ENCODE data around the gene MAP4K4.
"Not testable (repeated sequence)": the region's sequence is repeated elsewhere in the genome, so short reads cannot be mapped to it uniquely, and the experiment has no call there.

MAP4K4 gene

DNA sequence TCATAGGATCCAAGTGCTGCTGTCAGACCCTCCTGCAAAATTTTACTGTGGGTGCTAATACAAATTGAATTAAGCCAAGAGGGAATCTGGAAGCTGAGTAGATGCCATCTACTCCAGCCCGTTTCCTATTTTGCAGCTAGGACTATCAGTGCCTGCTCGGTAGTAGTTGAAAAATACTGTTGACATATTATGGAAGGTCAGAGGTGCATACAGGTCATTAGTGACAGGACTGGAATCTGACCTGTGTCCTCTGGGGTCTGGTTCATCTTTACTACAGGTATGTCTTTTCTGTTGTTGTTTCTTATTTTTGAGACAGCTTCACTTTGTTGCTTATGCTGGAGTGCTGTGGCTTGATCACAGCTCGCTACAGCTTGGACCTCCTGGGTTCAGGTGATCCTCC is 58.8 kb downstream of the MAP4K4 start:
- no peaks in the 10 kb centered on the region for H3K27me3 Mint-ChIP-seq
- H3K36me3 Mint-ChIP-seq: no peaks in the 10 kb centered on the region
- ATAC-seq: no peak
- peak overlapping the region; percentile 64 for H3K4me3 Mint-ChIP-seq
- H3K9me3 Mint-ChIP-seq: no peaks in the 10 kb centered on the region
- H3K27ac Mint-ChIP-seq: peak overlapping the region; percentile 72
- peaks cover 76% of the 10 kb centered on the region for H3K4me1 Mint-ChIP-seq

DNA sequence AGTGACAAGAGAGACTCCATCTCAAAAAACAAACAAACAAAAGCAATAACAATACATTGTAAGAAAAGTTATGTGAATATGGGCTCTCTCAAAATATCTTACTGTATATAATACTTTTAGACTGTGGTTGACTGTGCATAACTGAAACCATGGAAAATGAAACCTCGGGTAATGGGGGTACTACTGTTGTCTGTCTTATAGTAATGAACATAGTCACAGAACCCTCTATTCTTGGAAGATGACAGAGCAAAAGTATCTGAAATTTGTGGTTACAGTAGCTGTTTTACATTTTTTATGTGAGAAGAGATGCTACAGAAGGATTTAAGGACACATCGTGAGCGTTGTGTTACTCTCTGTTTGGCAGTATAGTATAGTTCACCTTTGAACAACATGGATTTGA is 60.5 kb downstream of the MAP4K4 start:
- Mint-ChIP-seq H3K4me3 (peak overlapping the region; percentile 46), H3K4me1 (peaks cover 76% of the 10 kb centered on the region), H3K27ac (peak overlapping the region; percentile 74), H3K9me3 (no peaks in the 10 kb centered on the region), H3K36me3 (peaks cover 5% of the 10 kb centered on the region), H3K27me3 (no peaks in the 10 kb centered on the region)
- ATAC-seq: peak; percentile 52

DNA sequence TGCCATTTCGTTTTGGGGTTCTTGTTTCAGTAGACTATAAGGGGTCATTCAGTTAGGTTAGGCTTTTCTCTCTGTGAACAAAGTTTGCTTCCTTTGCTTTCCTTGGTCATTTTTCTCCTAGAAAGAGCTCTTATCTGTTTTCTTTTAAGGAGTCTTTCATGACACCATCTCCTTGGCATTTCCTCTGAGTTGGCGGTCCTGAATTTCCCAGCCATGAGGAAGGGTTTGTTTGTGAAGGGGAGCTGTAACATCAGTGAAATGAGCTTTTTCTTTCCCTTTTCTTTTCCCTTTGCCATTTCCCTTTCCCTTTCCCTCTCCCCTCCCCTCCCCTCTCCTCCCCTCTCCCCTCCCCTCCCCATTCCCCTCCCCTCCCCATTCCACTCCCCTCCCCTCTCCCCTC is 61.7 kb downstream of the MAP4K4 start:
- Mint-ChIP-seq H3K27ac (no peak overlapping the region), H3K9me3 (no peaks in the 10 kb centered on the region), H3K4me1 (peaks cover 76% of the 10 kb centered on the region), H3K27me3 (no peaks in the 10 kb centered on the region), H3K4me3 (no peak overlapping the region), H3K36me3 (peaks cover 5% of the 10 kb centered on the region)
- no peak for ATAC-seq

DNA sequence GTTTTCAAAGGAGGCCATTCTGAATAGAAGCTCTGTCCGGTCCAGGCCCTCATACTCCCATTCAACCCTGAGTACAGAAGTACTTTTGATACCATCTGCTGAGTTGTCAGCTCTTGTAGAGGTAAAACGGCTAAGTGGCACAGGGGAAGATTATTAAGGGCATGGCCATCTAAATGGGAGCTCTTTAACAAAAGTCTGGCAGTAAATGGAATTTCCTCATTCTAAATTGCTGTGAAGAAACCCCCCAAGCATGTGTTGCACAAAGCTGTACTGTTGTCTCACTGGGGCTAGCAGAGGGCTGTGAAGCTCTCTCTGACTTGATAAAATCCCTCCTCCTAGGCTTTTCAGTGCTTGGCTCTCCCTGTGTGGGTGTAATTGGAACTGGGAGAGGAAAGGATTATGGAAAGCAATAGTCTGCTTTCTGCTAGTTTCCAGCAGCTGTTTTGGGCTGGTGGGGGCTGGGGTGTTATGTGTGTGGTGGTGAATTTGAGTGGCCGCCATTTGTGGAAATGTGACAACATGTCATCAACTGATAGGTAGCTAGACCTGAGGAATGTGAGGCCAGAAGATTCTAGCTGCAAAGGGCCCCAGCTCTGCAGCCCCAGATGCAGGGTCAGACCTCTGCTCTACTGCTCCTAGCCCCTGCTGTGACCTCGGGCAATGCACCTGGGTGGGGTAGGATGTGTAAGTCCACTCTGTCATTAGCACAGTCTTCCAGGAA is 65.1 kb downstream of the MAP4K4 start:
- H3K9me3 Mint-ChIP-seq: no peaks in the 10 kb centered on the region
- H3K4me1 Mint-ChIP-seq: peaks cover 76% of the 10 kb centered on the region
- no peak overlapping the region for H3K4me3 Mint-ChIP-seq
- H3K27me3 Mint-ChIP-seq: no peaks in the 10 kb centered on the region
- ATAC-seq: no peak
- peak overlapping the region; percentile 57 for H3K27ac Mint-ChIP-seq
- peaks cover 5% of the 10 kb centered on the region for H3K36me3 Mint-ChIP-seq

DNA sequence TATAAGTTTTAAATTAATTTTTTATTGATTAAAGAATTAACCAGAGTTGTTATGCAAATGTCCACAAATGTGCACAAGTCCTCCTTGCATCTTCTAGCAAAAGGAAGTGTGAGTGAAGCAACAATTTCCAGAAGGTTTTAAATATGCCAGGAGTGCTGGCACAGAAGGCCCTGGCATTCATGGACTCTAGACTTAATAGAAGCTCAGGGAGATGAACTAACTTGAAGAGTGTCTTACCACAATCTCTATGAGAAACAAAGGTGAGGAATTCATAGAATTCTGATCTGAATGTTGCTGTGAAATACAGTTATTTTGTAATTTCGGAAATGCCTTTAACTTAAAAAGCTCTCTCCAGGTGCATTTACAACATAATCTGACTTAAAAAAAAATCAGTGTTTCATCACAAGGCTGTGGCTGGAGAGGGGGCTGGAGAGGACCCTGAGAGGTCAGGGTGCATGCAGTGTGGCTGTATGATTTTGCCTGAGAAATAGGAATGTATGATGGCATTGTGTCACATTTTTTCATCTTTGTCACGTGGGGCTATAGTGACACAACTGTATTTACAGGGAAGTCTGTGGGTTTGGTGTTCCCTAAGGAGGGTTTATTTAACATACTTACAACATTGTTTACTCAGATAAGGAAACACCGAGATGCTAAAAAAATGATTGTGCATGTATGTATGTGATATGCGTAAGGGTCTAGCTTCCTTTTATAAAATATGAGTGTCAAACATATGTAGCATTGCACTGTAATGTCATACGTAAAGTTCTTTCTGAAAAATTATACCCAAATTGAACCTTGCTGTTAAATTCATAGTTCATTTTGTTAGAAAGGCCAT is 66.2 kb downstream of the MAP4K4 start:
- Mint-ChIP-seq H3K27me3 (no peaks in the 10 kb centered on the region), H3K36me3 (peaks cover 5% of the 10 kb centered on the region), H3K4me3 (no peak overlapping the region), H3K9me3 (no peaks in the 10 kb centered on the region), H3K27ac (peak overlapping the region; percentile 57), H3K4me1 (peaks cover 75% of the 10 kb centered on the region)
- no peak for ATAC-seq

DNA sequence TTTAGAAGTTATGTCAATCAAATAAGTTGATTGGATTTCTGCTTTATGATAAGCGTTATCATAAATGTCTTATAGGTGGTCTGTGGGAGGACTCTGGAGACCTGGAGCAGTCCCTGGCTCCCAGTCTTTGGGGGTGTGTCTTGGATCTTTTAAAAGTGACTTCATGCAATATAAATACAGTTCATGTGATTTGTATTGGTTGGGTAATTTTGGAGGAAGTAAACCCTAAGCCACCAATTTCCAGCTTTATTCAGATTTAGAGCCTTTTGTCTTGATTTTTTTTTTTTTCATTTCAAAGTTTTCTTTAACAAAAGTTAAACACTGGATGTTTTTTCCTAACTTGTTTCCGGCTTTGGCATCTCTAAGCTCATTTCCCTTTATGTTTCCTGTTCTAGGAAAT is 68.8 kb downstream of the MAP4K4 start:
- H3K9me3 Mint-ChIP-seq: no peaks in the 10 kb centered on the region
- ATAC-seq: no peak

DNA sequence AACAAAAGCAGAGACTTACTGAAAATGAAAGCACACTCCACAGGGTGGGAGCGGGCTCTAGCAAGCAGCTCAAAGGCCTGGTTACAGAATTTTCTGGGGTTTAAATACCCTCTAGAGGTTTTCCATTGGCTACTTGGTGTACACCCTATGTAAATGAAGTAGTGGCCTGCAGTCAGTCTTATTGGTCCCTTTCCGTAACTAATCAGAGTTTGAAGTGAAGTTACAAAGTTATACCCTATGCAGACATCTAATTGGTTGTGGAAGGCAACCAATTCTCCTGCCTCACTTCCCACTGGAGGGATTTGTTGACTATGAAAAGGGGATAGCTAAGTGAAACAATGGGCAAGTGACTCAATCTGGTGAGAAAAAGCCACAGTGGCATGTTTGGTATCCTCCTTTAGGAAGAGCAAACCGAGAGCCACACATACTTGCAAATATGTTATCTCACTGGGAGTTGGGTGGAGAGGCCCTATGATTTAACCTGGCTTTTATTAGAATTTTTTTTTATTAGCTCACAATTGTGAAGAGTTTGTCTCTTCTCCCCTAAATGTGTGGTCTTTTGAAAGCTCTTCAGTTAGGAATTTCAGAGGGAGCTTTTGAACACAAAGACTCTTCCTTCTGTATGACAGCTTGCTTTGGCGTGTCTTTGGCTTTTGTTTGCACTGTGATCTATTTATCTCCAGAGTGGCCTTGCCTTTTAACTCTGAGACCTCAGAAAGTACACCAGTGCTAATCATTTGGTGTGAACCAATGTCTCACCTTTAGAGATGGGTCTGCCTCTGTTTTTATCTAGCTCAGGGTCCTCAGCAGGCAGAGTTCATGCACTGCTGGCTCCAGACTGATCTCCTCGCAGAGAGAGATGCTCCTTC is 69.6 kb downstream of the MAP4K4 start:
- H3K36me3 Mint-ChIP-seq: peaks cover 4% of the 10 kb centered on the region
- H3K4me1 Mint-ChIP-seq: peaks cover 95% of the 10 kb centered on the region
- H3K9me3 Mint-ChIP-seq: no peaks in the 10 kb centered on the region
- no peak overlapping the region for H3K4me3 Mint-ChIP-seq
- ATAC-seq: peak; percentile 36
- no peaks in the 10 kb centered on the region for H3K27me3 Mint-ChIP-seq
- H3K27ac Mint-ChIP-seq: peak overlapping the region; percentile 59

More for the DNA sequence above, 68.8 kb downstream of the MAP4K4 start:
- Mint-ChIP-seq H3K27ac (peak overlapping the region; percentile 59), H3K4me1 (peaks cover 95% of the 10 kb centered on the region), H3K4me3 (no peak overlapping the region), H3K27me3 (no peaks in the 10 kb centered on the region), H3K36me3 (peaks cover 5% of the 10 kb centered on the region)

DNA sequence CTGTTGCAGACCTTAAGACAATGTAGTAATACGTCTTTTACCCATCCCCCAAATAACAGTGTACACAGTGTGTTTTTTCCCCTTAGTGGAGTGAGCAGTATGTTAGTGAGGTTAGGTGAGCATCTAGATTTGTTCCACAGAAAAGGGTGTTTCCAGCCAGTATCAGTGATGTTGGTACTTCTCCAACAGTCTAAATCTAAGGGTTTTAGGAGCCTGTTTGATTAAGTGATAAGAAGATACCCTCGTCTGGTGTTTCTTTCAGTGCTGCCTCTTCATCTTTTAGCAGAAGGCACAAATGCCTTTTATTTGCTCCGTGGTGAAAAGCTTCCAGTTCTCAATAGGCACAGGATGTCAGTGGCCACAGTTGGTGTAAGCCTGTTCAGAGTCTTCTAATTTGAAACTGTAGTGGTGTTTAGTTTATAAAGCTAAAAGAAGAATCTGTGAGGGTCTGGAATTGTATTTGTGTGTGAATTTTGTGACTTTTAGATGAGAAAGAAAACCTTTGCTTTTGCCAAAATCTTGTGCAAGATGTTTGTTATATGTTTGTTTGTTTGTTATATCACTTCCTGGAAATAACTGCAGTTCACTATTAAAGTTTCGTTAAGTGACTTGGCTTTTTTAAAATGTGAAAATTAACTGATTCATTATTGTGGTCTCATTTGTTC is 71.2 kb downstream of the MAP4K4 start:
- H3K36me3 Mint-ChIP-seq: no peaks in the 10 kb centered on the region
- no peaks in the 10 kb centered on the region for H3K27me3 Mint-ChIP-seq
- H3K4me1 Mint-ChIP-seq: peaks cover 92% of the 10 kb centered on the region
- no peak for ATAC-seq
- H3K27ac Mint-ChIP-seq: peak overlapping the region; percentile 64
- no peaks in the 10 kb centered on the region for H3K9me3 Mint-ChIP-seq
- no peak overlapping the region for H3K4me3 Mint-ChIP-seq

DNA sequence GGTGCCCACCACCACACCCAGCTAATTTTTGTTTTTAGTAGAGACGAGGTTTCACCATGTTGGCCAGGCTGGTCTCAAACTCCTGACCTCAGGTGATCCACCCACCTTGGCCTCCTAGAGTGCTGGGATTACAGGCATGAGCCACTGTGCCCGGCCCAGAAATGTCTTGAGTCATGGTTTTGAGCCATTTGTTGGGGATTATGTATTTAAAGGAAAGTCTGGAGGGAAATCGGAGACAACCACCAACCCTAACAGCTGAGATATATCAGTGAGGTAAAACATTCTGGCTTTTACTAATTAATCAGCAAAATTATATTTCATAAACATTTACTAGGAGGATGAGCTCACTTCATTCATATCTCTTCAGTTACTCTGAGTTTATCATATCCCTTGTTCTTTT is 72.2 kb downstream of the MAP4K4 start:
- H3K9me3 Mint-ChIP-seq, ATAC-seq, H3K36me3 Mint-ChIP-seq, H3K4me3 Mint-ChIP-seq, H3K27ac Mint-ChIP-seq, H3K27me3 Mint-ChIP-seq: not testable (repeated sequence)
- peaks cover 92% of the 10 kb centered on the region for H3K4me1 Mint-ChIP-seq

DNA sequence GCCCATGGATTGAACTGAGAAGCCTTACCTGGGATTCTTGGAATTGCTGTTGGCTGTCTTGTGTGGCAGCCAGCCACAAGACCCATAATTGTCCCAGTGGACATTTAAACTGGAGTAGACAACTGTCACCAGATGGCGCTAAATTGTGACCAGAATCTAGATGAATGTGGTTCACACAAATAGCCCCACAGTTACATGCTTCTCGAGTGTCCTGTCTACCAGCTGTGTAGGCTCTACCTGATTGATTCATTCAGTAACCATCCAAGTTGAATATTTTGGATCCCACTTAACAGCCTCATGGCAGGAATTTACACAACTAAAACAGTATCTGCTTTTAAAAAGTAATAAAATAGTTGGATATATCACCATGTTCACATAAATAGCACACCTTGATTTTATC is 73.2 kb downstream of the MAP4K4 start:
- H3K27ac Mint-ChIP-seq: no peak overlapping the region
- peaks cover 93% of the 10 kb centered on the region for H3K4me1 Mint-ChIP-seq
- no peaks in the 10 kb centered on the region for H3K27me3 Mint-ChIP-seq
- H3K36me3 Mint-ChIP-seq: no peaks in the 10 kb centered on the region
- no peaks in the 10 kb centered on the region for H3K9me3 Mint-ChIP-seq
- no peak overlapping the region for H3K4me3 Mint-ChIP-seq
- ATAC-seq: peak; percentile 58

DNA sequence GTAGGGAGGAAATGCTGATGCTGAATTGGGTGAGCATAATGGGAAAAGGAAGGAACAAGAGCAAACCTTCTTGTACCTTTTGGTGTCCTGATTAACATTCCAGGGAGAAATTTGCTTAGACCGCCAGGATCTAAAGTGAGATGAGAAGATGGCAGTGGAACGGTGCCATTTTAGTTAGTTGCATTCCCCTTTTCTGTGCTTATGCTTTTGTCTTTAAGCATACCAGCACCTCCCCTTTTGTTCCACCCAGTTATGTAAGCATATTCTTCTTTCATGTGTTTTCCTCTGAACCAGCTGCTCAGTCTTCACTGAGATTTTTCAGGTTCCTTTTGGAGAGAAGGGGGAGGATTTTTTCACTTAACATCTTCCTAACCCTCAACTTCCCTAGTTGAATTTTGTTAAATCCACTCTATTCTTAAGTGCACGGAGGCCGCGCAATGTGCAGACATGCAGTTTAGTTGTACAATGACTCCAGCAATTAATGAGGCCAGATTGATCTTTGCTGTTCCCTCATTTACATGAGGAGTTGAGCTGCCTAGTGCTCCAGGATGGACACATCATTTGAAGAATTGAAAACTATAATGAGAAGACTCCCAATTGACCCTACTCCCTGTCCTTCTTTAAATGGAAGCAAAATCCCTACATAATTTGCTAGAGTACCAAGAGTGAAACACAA is 73.9 kb downstream of the MAP4K4 start:
- H3K9me3 Mint-ChIP-seq: no peaks in the 10 kb centered on the region
- ATAC-seq: no peak
- no peak overlapping the region for H3K4me3 Mint-ChIP-seq
- H3K27ac Mint-ChIP-seq: no peak overlapping the region
- no peaks in the 10 kb centered on the region for H3K36me3 Mint-ChIP-seq
- peaks cover 90% of the 10 kb centered on the region for H3K4me1 Mint-ChIP-seq
- H3K27me3 Mint-ChIP-seq: no peaks in the 10 kb centered on the region

DNA sequence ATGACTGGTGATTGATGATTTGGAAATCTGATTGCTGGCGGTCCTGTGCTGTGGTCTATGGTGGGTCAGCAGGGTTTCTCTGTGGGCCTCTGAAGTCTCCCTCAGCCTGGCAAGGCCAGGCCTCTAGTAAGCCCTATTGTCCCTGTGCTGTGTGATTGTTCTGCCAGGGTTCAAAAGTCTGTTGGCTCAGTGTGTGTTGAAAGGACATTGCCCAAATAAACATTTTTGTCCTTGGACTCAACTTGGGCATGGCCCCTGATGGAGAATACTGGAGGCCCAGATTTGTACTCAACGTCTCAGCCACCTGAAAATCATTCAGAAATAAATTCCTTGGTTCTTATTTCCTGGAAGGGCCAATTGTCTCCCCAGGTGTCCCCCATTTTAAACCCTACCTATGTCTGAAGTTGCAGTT is 74.4 kb downstream of the MAP4K4 start:
- no peak overlapping the region for H3K27ac Mint-ChIP-seq
- H3K36me3 Mint-ChIP-seq: no peaks in the 10 kb centered on the region
- H3K9me3 Mint-ChIP-seq: no peaks in the 10 kb centered on the region
- H3K27me3 Mint-ChIP-seq: no peaks in the 10 kb centered on the region
- no peak for ATAC-seq
- H3K4me3 Mint-ChIP-seq: no peak overlapping the region
- H3K4me1 Mint-ChIP-seq: peaks cover 88% of the 10 kb centered on the region

DNA sequence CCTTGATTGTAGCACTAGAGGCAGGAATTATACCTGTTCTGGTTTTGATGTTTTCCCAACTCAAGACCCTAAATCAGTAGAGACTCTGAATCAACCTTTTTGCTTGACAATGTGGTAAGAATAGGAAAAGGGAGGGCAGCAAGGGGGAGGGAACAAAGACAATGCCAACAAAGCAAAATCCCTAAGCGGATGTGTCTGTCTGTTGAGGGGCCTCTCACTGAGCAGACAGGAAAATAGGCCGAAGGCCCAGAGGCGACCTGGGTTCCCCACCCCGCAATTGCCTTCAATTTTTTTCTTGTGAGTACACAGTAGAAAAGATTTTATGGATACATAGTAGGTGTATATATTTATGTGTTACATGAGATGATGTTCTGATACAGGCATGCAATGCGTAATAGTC is 75.6 kb downstream of the MAP4K4 start:
- no peak overlapping the region for H3K27ac Mint-ChIP-seq
- no peak overlapping the region for H3K4me3 Mint-ChIP-seq
- peaks cover 89% of the 10 kb centered on the region for H3K4me1 Mint-ChIP-seq
- H3K36me3 Mint-ChIP-seq: no peaks in the 10 kb centered on the region
- H3K9me3 Mint-ChIP-seq: no peaks in the 10 kb centered on the region
- no peaks in the 10 kb centered on the region for H3K27me3 Mint-ChIP-seq
- ATAC-seq: no peak

DNA sequence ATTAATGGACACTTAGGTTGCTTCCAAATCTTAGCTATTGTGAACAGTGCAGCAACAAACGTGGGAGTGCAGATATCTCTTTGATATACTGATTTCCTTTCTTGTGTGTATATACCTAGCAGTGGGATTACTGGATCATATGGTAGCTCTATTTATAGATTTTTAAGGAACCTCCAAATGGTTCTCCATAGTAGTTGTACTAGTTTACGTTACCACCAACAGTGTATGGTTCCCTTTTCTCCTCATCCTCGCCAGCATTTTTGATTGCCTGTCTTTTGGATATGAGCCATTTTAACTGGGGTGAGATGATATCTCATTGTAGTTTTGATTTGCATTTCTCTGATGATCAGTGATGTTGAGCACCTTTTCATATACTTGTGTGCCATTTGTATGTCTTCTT is 76.5 kb downstream of the MAP4K4 start:
- not testable (repeated sequence) for H3K4me3 Mint-ChIP-seq, ATAC-seq, H3K27me3 Mint-ChIP-seq, H3K9me3 Mint-ChIP-seq, H3K36me3 Mint-ChIP-seq, H3K27ac Mint-ChIP-seq
- H3K4me1 Mint-ChIP-seq: peaks cover 89% of the 10 kb centered on the region
